HL-60 (cell line): ENCODE measurements around the gene CFAP90.

ENCODE experiments used
- DNase-seq, 2 experiments: peaks; one replicate each; pipeline ENCODE4 v3.0.0-alpha.2; 2010 to 2020; ENCODE audit warnings: low read depth in 1 of 2, low spot score in 1 of 2
- H3K27ac ChIP-seq: fragments of 250-450 bp; sonication (Bioruptor Pico); replicated peaks from 2 replicates; pipeline ENCODE4 v1.5.1; 2020; ENCODE audit warnings: mild to moderate bottlenecking, moderate library complexity
- H3K27me3 ChIP-seq: fragments of 250-450 bp; sonication (Bioruptor Pico); 2 replicates; pipeline ENCODE4 v1.5.1; 2021; ENCODE audit warnings: mild to moderate bottlenecking, moderate library complexity; ENCODE audit not compliant: insufficient read depth, poor library complexity, severe bottlenecking
- H3K4me3 ChIP-seq: replicated peaks from 2 replicates; pipeline ENCODE4 v1.5.1; 2011; ENCODE audit warnings: mild to moderate bottlenecking, control low read depth, low read length; ENCODE audit not compliant: insufficient read depth
- GABPA ChIP-seq: IDR thresholded peaks from 2 replicates; pipeline ENCODE4 v1.6.1; 2012; ENCODE audit warnings: low read depth
- POLR2AphosphoS5 ChIP-seq: IDR thresholded peaks from 2 replicates; pipeline ENCODE4 v1.6.1; 2012; ENCODE audit warnings: low read depth
- SPI1 ChIP-seq: IDR thresholded peaks from 2 replicates; pipeline ENCODE4 v1.6.1; 2012; ENCODE audit warnings: low read depth, mild to moderate bottlenecking, borderline replicate concordance
- TF ChIP-seq, protein P1 (sequence below): IDR thresholded peaks from 2 replicates; pipeline ENCODE4 v1.6.1; 2012; ENCODE audit warnings: low read depth; ENCODE audit not compliant: insufficient replicate concordance
- TF ChIP-seq, protein P2 (sequence below): IDR thresholded peaks from one replicate; pipeline ENCODE4 v1.5.1; 2011; ENCODE audit warnings: low read length, control low read depth, inconsistent platforms; ENCODE audit not compliant: insufficient read depth

The CFAP90 gene

DNA sequence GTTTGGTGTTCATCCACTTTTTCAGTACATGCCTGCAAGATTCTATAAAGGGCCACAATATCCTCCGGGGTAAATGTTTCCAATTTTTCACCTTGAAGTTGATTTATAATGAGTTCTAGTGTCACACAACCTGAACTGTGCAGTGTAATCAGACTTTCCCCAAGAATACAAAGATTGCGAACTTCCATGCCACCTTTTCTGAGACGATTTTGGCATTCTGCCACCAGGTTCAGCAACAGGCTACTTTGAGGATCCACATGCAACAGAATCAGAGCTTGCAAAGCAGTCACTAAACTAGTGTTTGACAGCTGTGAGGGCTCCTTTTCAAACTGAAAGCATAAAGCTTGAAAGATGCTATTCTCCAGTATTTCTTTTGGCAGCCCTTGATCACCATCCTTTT, 16.3 kb upstream of the CFAP90 start:
- no peak for DNase-seq

DNA sequence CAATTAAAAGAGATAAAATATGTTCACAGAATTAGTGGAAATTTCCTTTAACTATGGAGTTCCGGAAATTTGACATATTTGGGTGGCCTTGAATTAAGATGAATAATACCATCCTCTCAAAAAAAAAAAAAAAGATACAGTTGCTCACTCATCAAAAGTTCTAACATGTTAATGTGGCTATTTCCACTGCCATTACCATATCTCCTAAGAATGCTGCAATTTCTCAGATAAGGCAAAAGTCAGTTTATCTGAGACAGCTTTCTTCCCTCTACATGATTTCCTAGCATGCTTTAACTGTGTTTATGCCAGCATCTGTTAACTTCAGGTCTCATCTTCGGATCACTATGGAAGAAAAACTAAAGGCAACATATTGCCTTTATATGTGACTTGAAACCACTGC, 15.3 kb upstream of the CFAP90 start:
- no peak for DNase-seq

More for the DNA sequence above, 16.3 kb upstream of the CFAP90 start:
- no peak for TF ChIP-seq GABPA
- no peak for TF ChIP-seq POLR2AphosphoS5
- H3K27me3 ChIP-seq: no peaks in the 10 kb centered on the region
- H3K27ac ChIP-seq: no peak overlapping the region
- H3K4me3 ChIP-seq: no peak overlapping the region

DNA sequence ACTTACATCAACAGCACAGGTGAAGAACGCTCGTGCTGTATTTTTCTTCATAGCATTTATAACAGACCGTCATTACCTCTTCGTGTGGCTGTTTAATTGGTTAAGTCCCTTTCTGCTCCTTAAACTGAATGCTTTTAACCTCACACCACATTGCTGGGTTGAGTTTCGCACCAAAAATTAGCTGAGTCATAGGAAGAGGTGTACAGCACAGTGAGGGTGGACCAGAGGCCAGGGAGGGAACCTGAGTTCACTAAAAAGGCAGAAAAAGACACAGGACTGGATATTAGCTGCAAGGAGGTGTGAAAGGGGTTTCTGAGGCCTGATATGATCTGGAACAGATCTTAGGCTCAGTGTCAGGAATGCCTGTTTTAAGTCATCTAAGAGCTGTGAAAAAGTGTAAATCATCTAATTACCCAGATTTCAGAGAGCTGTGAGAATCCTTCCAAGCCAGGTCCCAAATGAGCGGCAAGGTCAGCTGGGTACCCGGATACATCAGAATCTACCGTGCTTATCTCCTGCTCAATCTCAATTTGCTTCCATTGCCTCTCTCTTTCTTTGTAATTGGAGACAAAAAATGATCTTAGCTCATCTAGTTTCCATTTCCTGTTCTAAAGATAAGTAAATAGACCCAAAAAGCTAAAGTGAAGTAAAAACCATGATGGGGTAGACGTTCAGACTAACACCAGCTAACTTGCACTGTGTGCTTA, 7.1 kb upstream of the CFAP90 start:
- H3K27me3 ChIP-seq: no peaks in the 10 kb centered on the region
- H3K27ac ChIP-seq: no peak overlapping the region
- TF ChIP-seq, protein P1, sequence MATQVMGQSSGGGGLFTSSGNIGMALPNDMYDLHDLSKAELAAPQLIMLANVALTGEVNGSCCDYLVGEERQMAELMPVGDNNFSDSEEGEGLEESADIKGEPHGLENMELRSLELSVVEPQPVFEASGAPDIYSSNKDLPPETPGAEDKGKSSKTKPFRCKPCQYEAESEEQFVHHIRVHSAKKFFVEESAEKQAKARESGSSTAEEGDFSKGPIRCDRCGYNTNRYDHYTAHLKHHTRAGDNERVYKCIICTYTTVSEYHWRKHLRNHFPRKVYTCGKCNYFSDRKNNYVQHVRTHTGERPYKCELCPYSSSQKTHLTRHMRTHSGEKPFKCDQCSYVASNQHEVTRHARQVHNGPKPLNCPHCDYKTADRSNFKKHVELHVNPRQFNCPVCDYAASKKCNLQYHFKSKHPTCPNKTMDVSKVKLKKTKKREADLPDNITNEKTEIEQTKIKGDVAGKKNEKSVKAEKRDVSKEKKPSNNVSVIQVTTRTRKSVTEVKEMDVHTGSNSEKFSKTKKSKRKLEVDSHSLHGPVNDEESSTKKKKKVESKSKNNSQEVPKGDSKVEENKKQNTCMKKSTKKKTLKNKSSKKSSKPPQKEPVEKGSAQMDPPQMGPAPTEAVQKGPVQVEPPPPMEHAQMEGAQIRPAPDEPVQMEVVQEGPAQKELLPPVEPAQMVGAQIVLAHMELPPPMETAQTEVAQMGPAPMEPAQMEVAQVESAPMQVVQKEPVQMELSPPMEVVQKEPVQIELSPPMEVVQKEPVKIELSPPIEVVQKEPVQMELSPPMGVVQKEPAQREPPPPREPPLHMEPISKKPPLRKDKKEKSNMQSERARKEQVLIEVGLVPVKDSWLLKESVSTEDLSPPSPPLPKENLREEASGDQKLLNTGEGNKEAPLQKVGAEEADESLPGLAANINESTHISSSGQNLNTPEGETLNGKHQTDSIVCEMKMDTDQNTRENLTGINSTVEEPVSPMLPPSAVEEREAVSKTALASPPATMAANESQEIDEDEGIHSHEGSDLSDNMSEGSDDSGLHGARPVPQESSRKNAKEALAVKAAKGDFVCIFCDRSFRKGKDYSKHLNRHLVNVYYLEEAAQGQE: no peak
- TF ChIP-seq POLR2AphosphoS5 (no peak), SPI1 (no peak), GABPA (no peak)
- TF ChIP-seq, protein P2, sequence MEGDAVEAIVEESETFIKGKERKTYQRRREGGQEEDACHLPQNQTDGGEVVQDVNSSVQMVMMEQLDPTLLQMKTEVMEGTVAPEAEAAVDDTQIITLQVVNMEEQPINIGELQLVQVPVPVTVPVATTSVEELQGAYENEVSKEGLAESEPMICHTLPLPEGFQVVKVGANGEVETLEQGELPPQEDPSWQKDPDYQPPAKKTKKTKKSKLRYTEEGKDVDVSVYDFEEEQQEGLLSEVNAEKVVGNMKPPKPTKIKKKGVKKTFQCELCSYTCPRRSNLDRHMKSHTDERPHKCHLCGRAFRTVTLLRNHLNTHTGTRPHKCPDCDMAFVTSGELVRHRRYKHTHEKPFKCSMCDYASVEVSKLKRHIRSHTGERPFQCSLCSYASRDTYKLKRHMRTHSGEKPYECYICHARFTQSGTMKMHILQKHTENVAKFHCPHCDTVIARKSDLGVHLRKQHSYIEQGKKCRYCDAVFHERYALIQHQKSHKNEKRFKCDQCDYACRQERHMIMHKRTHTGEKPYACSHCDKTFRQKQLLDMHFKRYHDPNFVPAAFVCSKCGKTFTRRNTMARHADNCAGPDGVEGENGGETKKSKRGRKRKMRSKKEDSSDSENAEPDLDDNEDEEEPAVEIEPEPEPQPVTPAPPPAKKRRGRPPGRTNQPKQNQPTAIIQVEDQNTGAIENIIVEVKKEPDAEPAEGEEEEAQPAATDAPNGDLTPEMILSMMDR: no peak
- H3K4me3 ChIP-seq: no peak overlapping the region
- no peak for DNase-seq

More for the DNA sequence above, 15.3 kb upstream of the CFAP90 start:
- TF ChIP-seq, protein P2: no peak
- no peak for TF ChIP-seq POLR2AphosphoS5
- TF ChIP-seq, protein P1: no peak
- no peak for TF ChIP-seq GABPA
- TF ChIP-seq SPI1: no peak
- no peak overlapping the region for H3K4me3 ChIP-seq
- H3K27ac ChIP-seq: no peak overlapping the region
- H3K27me3 ChIP-seq: no peaks in the 10 kb centered on the region

DNA sequence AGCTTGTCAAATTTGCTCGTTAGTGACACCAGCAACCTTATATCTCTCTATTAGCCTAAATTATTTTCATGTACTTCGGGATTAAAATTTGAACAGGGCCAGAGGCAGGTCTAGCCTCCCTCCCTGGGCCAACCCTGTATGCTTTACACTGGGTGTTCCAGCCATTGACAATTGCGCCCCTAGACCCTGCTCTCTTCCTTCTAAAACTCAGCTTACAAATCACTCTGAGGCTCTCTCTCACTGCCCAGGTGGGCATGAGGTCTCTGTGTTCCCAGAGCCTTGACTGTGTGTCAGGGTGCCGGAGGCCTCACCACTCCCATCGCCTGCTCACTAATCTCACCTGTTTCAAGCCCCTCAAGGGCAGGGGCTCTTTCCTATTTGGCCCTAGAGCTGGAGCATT, 6.4 kb upstream of the CFAP90 start:
- no peak for DNase-seq
- TF ChIP-seq, protein P1: no peak
- Histone ChIP-seq H3K27ac (no peak overlapping the region), H3K4me3 (no peak overlapping the region), H3K27me3 (no peaks in the 10 kb centered on the region)
